OCI-LY7 (cell line): ENCODE measurements around the gene TAF3. TPM values are rescaled to one million over a fixed set of nuclear protein-coding genes. Genes with fewer than 3 reads are reported as not detected.
A peak's percentile ranks its signal among the peaks of the same experiment; 100 is the strongest.

Source experiments
- BruUV-seq: library from RNA; stranded (reverse); fragments of 400-500 nt; replicated peaks from 2 replicates; lab custom pipeline; 2021; lab: Mats Ljungman, UMichigan
- CTCF ChIA-PET: fragments of 300-600 bp; sonication (Branson Sonifier 250); formaldehyde crosslinking; loops from one replicate; lab custom pipeline; 2022; ENCODE audit warnings: antibody characterized with exemption; ENCODE audit not compliant: unreplicated experiment; lab: Charles Lee
- POLR2A ChIA-PET: fragments of 300-600 bp; sonication (Branson Sonifier 250); formaldehyde crosslinking; loops from one replicate; lab custom pipeline; 2022; ENCODE audit warnings: antibody characterized with exemption; lab: Charles Lee
- DNase-seq: peaks from one replicate; pipeline ENCODE4 v3.0.0-alpha.2; 2015; ENCODE audit warnings: low spot score
- H2AFZ ChIP-seq: fragments of 200-600 bp; sonication (generic), shearing (Covaris generic); 2 replicates; pipeline ENCODE4 v1.6.1; 2014; ENCODE audit warnings: mild to moderate bottlenecking, antibody characterized with exemption, low read length, moderate library complexity
- H3K27ac ChIP-seq: fragments of 200-600 bp; sonication (generic); 2 replicates; pipeline ENCODE4 v1.5.1; 2014; ENCODE audit warnings: mixed run types, low read depth, mild to moderate bottlenecking, moderate library complexity, low read length, inconsistent platforms; ENCODE audit not compliant: poor library complexity, severe bottlenecking
- H3K36me3 ChIP-seq: fragments of 200-600 bp; sonication (generic); 2 replicates; pipeline ENCODE4 v1.6.1; 2014; ENCODE audit warnings: mild to moderate bottlenecking, antibody characterized with exemption, low read length, moderate library complexity, mixed read lengths; ENCODE audit not compliant: insufficient read depth
- H3K4me1 ChIP-seq: fragments of 200-600 bp; sonication (generic); 2 replicates; pipeline ENCODE4 v1.5.1; 2014; ENCODE audit warnings: mild to moderate bottlenecking, low read length; ENCODE audit not compliant: insufficient read depth, poor library complexity, severe bottlenecking
- H3K4me2 ChIP-seq: fragments of 200-600 bp; sonication (generic); 2 replicates; pipeline ENCODE4 v1.6.1; 2014; ENCODE audit warnings: mild to moderate bottlenecking, low read length
- H3K4me3 ChIP-seq: fragments of 200-600 bp; sonication (generic); 2 replicates; pipeline ENCODE4 v1.5.1; 2014; ENCODE audit warnings: mild to moderate bottlenecking, low read depth, low read length; ENCODE audit not compliant: poor library complexity, severe bottlenecking
- H3K79me2 ChIP-seq: fragments of 200-600 bp; sonication (generic); 2 replicates; pipeline ENCODE4 v1.6.1; 2016; ENCODE audit warnings: low read depth, mild to moderate bottlenecking, low read length, moderate library complexity, mixed read lengths; ENCODE audit not compliant: insufficient read depth
- H3K9me2 ChIP-seq: fragments of 200-600 bp; sonication (generic); 2 replicates; pipeline ENCODE4 v1.6.1; 2016; ENCODE audit warnings: mild to moderate bottlenecking, low read length, mixed read lengths; ENCODE audit not compliant: insufficient read depth
- H3K9me3 ChIP-seq: fragments of 200-600 bp; sonication (generic); 2 replicates; pipeline ENCODE4 v1.6.1; 2014; ENCODE audit warnings: mild to moderate bottlenecking, mixed run types, low read length, mixed read lengths
- H4K20me1 ChIP-seq: fragments of 200-600 bp; sonication (generic); 2 replicates; pipeline ENCODE4 v1.6.1; 2014; ENCODE audit warnings: mild to moderate bottlenecking, antibody characterized with exemption, low read length, moderate library complexity, mixed read lengths; ENCODE audit not compliant: insufficient read depth
- CTCF ChIP-seq: fragments of 200-600 bp; sonication (generic); conservative IDR thresholded peaks from 2 replicates; pipeline ENCODE4 v1.5.1; 2014; ENCODE audit warnings: mild to moderate bottlenecking, antibody characterized with exemption, low read length, moderate library complexity, mixed read lengths
- EZH2phosphoT487 ChIP-seq: fragments of 200-600 bp; sonication (generic); IDR thresholded peaks from 2 replicates; pipeline ENCODE4 v1.6.1; 2018; ENCODE audit warnings: low read depth, borderline replicate concordance, mild to moderate bottlenecking, mixed run types, antibody characterized with exemption, low read length, moderate library complexity, mixed read lengths
- intact Hi-C: fragments of 100-400 bp; cut with micrococcal nuclease; formaldehyde crosslinking; loops from one replicate; pipeline ENCODE4 v1.10.0; 2022; ENCODE audit not compliant: unreplicated experiment
- total RNA-seq, 2 experiments: library from RNA; depleted of rRNA in 1 of 2; stranded (reverse); fragments of >200 nt in 1 of 2; shearing (Covaris generic) in 1 of 2; gene quantifications; 2 replicates each; pipeline ENCODE4 v1.2.3, GENCODE V29; 2014 to 2022

The TAF3 gene
- total RNA-seq, 2 experiments from 2014 or later: 3.8 to 11.1 TPM

DNA sequence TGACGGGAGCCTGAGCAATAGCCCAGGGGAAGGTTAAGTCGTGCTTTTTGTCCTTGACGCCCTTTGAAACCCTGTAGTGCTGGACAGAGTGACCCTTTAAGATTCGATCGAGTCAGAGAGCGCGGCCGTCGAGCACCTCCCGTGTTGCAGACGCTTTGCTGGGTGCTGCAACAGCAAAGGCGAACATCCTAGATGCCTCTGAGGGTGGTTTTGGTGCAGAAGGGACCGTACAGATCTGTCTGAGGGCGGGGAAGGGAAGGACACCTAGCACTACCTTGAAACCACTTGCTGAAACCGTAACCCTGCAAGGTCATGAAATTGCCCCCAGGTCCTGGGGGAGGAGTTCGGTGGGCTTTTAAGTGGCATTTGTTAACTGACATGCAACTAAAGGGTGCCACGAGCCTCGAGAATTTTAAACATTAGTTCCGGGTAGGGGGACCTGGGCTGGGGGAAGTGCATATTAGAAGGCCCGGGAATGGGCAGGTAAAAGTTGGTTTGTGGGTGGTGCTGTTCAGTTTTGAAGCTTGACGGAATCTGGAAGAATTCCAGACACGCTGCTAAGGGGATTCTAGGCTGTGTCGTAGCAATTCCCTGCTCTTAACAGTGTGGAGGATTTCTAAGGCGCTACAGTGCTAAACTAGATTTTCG, 29.5 kb upstream of the TAF3 start:
- no peak overlapping the region; the same call in 1 of the 2 replicates for H2AFZ ChIP-seq

DNA sequence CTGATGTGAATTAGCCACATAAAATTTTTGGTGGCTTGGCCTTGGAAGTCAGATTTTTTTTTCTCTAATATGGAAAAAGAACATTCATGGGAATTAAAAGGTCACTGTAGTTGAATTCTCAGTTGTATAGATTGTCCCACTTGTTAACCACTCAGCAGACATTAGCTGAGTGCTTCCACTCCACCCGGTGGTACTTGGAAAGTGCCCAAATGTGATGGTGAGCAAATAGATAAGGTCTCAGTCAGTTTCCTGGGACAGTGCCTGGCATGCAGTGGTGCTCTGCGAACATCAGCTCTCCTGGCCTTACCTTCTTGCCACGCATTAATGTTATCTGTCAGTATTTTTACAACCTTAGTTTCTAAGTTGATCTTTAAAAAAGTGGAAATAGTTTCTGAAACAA, 28.9 kb upstream of the TAF3 start:
- Histone ChIP-seq H3K36me3 (peaks cover 51% of the 10 kb centered on the region), H4K20me1 (peaks cover 53% of the 10 kb centered on the region), H2AFZ (no peak overlapping the region), H3K4me2 (peak overlapping the region; percentile 91), H3K4me3 (peak overlapping the region; percentile 79), H3K9me3 (no peaks in the 10 kb centered on the region), H3K4me1 (peaks cover 24% of the 10 kb centered on the region), H3K79me2 (peaks cover 98% of the 10 kb centered on the region), H3K27ac (no peak overlapping the region), H3K9me2 (no peaks in the 10 kb centered on the region)
- no TSS peak for BruUV-seq
- POLR2A ChIA-PET: interaction anchor here (2.4 to 2.8 kb wide), 2 partner anchors 20 to 29 kb away, joined by 11 to 39 read pairs; partner anchors contain the start of gene TAF3
- TF ChIP-seq EZH2phosphoT487 (no peak), CTCF (no peak)
- no peak for DNase-seq
- intact Hi-C loops: loop anchor here (2.0 kb wide), 1 partner anchor 29 kb away; the partner anchor contains the start of gene TAF3
- CTCF ChIA-PET: no interaction called here

More for the DNA sequence above, 29.5 kb upstream of the TAF3 start:
- Histone ChIP-seq H3K9me2 (no peaks in the 10 kb centered on the region), H4K20me1 (peaks cover 46% of the 10 kb centered on the region), H3K4me2 (peak overlapping the region; percentile 91), H3K4me1 (peaks cover 24% of the 10 kb centered on the region), H3K36me3 (peaks cover 45% of the 10 kb centered on the region), H3K79me2 (peaks cover 98% of the 10 kb centered on the region), H3K9me3 (no peaks in the 10 kb centered on the region), H3K4me3 (peak overlapping the region; percentile 79), H3K27ac (peak overlapping the region; percentile 35)
- ChIA-PET CTCF (interaction anchor here (0.6 to 2.5 kb wide), 3 partner anchors 22 to 273 kb away, joined by 3 to 11 read pairs (median 3); partner anchors contain the start of gene TAF3), POLR2A (interaction anchor here (0.6 to 2.8 kb wide), 7 partner anchors 9 to 639 kb away, joined by 3 to 39 read pairs (median 3); partner anchors contain the start of gene TAF3)
- intact Hi-C loops: loop anchor here (2.0 kb wide), 1 partner anchor 30 kb away; the partner anchor contains the start of gene TAF3
- TF ChIP-seq EZH2phosphoT487 (no peak), CTCF (no peak)
- no TSS peak for BruUV-seq
- DNase-seq: peak; percentile 41

DNA sequence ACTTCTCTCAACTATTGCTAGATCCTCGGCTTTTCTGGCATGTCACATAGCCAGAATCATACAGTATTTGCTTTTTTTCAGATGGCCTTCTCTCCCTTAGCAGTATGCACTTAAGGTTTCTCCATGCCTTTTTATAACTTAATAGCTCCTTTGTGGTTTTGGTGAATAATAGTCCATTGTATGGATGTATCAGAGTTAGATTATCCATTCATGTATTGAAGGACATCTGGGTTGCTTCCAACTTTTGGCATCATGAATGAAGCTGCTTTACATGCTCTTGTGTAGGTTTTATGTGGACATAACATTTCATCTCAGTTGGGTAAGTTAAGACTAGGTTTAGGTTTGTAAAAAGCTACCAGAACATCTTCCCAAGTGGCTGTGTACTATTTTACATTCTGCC, 25.8 kb upstream of the TAF3 start:
- TF ChIP-seq CTCF (no peak), EZH2phosphoT487 (no peak)
- intact Hi-C loops: no loop called here
- peaks cover 57% of the 10 kb centered on the region for H4K20me1 ChIP-seq
- no peaks in the 10 kb centered on the region for H3K9me2 ChIP-seq
- no peak overlapping the region for H3K4me3 ChIP-seq
- H3K27ac ChIP-seq: no peak overlapping the region
- CTCF ChIA-PET: no interaction called here
- POLR2A ChIA-PET: interaction anchor here (0.6 to 2.0 kb wide), 8 partner anchors 10 to 391 kb away, joined by 3 to 8 read pairs (median 4); partner anchors contain the start of gene TAF3
- peaks cover 14% of the 10 kb centered on the region for H3K4me1 ChIP-seq
- BruUV-seq: no TSS peak
- H3K36me3 ChIP-seq: peaks cover 74% of the 10 kb centered on the region
- H3K79me2 ChIP-seq: peaks cover 93% of the 10 kb centered on the region
- H3K9me3 ChIP-seq: no peaks in the 10 kb centered on the region
- DNase-seq: no peak
- 0 out of 2 replicates have a peak overlapping the region, but pooled peaks have one; percentile 9 for H3K4me2 ChIP-seq
- H2AFZ ChIP-seq: no peak overlapping the region
